GM21528 (cell line): ENCODE results near the gene PIAS4.
A peak's percentile ranks its signal among the peaks of the same experiment; 100 is the strongest.
"Not testable (repeated sequence)": the region's sequence is repeated elsewhere in the genome, so short reads cannot be mapped to it uniquely, and the experiment has no call there.

Source experiments
- ATAC-seq: cut with Tn5 transposase; IDR thresholded peaks from one replicate; pipeline ENCODE4 v1.9.1; 2021; ENCODE audit warnings: mild to moderate bottlenecking, moderate library complexity; ENCODE audit not compliant: unreplicated experiment, low FRiP score

The PIAS4 gene

DNA sequence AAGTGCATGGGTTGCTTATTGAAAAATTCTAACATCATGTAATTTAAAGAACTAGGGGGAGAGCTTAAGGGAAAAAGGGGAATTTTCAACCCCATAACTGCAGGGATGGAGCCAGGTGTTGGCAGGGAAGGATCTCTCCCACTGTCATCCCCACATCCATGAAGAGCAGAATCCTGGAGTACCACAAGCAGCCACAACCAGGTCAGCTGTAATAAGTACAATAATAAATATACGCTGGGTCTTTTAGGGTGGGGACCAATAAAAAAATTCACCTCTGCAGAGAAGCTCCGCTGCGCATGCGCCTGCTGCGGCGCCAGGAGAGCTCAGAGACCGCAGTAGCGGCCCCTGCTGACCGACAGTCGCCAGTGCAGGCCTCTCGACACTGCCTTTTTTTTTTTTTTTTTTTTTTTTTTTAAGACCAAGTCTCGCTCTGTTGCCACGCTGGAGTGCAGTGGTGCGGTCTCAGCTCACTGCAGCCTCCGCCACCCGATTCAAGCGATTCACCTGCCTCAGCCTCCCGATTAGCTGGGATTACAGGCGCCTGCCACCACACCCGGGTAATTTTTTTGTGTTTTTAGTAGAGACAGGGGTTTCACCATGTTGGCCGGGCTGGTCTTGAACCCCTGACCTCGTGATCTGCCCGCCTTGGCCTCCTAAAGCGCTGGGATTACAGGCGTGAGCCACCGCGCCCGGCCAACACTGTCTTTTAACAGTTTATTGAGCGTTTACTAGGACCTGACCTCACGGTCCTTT is 19.7 kb upstream of the PIAS4 start:
- peak; percentile 40 for ATAC-seq

DNA sequence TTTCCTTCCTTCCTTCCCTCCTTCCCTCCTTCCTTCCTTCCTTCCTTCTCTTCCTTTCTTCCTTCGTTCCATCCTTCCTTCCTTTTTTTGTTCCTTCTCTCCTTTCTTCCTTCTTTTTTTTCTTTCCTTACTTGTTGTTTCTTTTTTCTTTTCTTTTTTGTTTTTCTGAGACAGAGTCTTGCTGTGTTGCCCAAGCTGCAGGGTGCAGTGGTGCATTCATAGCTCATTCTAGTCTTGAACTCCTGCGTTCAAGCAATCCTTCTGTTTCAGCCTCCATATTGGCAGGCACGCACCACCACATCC is 16.8 kb upstream of the PIAS4 start:
- no peak for ATAC-seq

DNA sequence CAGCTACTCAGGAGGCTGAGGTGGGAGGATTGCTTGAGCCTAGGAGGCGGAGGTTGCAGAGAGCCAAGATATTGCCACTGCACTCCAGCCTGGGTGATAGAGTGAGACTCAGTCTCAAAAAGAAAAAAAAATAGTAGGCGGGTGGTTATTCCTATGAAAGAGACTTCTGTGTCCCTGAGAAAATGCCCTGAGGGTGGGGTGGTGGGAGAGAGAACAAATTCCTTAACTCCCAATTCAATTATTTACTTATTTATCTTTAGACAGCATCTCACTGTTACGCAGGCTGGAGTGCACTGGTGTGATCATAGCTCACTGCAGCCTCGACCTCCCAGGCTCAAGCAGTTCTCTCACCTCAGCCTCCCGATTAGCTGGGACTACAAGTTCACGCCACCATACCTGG is 11.9 kb upstream of the PIAS4 start:
- ATAC-seq: no peak

DNA sequence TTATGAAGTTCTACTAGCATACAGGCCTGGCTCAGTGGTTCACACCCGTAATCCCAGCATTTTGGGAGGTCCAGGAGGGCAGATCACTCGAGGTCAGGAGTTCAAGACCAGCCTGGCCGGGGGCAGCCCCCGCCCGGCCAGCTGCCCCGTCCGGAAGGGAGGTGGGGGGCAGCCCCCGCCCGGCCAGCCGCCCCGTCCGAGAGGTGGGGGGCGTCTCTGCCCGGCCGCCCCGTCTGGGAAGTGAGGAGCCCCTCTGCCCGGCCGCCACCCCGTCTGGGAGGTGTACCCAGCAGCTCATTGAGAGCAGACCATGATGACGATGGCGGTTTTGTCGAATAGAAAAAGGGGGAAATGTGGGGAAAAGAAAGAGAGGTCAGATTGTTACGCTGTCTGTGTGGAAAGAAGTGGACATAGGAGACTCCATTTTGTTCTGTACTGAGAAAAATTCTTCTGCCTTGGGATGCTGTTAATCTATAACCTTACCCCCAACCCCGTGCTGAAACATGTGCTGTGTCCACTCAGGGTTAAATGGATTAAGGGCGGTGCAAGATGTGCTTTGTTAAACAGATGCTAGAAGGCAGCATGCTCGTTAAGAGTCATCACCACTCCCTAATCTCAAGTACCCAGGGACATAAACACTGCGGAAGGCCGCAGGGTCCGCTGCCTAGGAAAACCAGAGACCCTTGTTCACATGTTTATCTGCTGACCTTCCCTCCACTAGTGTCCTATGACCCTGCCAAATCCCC is 8.7 kb upstream of the PIAS4 start:
- not testable (repeated sequence) for ATAC-seq

DNA sequence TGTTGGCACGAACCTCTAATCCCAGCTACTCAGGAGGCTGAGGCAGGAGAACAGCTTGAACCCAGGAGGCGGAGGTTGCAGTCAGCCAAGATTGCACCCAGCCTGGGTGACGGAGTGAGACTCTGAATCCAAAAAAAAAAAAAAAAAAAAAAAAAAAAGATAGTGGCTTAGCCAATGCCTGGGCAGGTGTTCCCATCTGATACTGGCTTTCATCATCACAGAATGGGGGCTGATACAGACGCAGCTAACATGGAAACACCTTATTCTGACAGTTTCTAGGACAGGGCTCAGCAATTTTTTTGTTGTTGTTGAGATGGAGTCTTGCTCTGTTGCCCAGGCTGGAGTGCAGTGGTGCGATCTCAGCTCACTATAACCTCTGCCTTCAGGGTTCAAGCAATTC is 6.7 kb upstream of the PIAS4 start:
- ATAC-seq: not testable (repeated sequence)

DNA sequence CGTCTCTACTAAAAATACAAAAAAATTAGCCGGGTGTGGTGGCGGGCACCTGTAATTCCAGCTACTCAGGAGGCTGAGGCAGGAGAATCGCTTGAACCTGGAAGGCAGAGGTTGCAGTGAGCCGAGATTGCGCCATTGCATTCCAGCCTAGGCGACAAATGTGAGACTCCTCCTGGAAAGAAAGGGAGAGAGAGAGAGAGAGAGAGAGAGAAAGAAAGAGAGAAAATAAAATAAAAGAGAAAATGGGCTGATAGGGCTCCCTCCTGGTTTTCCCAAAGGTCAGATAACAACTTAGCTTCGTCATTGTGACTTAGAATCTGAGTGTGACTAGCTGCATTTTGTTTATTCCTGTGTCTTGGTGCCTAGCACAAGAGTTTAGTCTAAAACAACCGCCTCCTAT is 2.1 kb upstream of the PIAS4 start:
- ATAC-seq: not testable (repeated sequence)

DNA sequence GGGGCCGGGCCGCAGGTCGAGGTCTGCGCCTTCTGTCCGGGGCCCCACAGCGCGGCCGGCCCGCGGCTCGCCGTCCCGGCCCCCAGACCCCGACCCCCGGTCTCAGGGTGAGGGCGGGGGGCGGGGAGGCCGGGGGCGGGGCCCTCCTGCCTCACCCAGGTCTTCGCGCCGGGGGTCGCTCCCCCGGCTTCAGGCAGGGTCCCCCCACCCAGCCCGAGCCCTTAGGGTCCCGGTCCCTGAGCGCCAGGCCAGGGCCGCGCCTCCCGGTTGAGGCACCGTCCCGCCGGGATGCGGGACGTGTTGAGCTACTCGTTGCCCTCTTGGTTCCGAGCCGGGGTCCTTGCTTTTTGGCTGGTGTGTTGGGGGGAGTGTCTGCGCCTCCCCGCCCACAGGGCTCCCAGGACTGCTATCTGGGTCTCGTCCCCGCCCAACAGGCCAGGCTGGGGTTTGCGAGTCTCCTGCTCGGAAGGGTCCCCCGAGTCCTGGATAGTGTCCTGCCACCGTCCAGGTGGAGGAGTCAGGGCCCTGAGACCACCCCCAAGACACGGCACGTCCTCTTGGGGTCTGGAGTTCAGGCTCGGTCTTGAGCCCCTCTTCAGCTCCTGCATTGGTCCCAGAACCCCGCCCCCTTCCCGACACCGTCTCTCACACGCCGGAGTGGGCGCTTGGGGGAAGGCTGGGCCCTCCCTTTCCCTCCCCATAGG is 452 bp downstream of the PIAS4 start:
- peak; percentile 8 for ATAC-seq

DNA sequence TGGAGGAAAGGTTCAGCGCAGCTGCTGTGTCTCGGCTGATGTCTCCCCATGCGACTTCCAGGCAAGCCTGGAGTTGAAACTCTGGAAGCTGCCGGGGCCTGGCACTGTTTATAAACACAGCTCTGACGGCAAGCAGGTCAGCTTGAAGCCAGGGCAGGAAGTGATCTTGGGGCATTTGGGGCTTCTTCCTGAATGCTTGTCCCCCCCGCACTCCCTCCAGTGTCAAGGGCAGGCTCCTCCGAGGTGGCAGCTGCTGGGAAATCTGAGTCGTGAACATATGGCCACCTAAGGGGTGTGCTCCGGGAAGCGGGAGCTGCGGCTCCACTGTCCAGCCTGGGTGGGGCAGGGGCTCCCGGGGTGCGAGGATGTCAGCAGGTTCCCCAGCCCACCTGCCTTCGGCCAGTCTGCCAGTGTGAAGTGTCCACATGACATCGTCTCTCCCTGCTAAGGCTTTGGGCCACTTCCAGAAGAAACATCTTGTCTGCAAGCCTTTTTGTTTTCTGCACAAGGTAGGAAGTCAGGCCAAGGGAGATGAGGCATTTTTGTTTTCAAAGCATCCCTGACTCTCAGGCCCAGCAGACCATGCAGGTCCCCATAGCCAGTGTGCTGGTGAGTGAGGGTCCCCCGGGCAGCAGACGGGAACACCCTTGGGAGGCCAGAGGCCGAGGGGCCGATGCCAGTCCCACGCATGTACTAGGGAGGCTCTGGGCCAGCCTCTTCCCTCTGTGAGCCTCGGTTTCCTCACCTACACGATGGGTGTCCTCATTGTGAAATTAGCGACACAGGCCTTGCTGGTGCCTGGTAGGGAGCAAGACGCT is 2.7 kb downstream of the PIAS4 start:
- ATAC-seq: no peak

DNA sequence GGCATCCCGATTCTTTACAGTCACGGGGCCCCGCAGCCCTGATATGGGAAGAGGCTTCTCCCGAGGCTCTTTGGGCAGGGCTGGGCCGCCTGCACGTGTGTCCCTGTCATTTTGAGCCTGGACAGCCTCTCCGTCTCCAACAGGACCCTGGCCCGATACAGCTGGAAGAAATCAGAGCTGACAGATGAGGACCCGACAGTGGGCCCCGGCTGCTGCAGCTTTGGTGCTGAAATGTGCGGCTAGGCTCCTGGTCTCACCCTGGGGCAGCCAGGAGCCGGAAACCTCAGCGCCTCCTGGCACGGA is 3.2 kb downstream of the PIAS4 start:
- ATAC-seq: no peak

DNA sequence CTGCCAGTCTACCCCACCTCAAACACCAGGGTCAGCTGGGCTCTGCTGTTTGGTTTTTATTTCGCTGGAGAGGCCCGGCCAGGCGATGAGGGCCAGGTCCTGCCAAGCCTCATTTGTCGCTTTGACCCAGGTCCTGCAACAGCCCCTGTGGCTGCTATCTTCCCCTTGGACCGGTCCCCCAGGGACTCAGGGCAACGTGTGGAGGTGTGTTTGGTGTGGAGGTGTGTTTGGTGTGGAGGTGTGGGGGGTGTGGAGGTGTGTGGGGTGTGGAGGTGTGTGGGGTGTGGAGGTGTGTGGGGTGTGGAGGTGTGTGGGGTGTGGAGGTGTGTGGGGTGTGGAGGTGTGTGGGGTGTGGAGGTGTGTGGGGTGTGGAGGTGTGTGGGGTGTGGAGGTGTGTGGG is 3.9 kb downstream of the PIAS4 start:
- ATAC-seq: not testable (repeated sequence)

DNA sequence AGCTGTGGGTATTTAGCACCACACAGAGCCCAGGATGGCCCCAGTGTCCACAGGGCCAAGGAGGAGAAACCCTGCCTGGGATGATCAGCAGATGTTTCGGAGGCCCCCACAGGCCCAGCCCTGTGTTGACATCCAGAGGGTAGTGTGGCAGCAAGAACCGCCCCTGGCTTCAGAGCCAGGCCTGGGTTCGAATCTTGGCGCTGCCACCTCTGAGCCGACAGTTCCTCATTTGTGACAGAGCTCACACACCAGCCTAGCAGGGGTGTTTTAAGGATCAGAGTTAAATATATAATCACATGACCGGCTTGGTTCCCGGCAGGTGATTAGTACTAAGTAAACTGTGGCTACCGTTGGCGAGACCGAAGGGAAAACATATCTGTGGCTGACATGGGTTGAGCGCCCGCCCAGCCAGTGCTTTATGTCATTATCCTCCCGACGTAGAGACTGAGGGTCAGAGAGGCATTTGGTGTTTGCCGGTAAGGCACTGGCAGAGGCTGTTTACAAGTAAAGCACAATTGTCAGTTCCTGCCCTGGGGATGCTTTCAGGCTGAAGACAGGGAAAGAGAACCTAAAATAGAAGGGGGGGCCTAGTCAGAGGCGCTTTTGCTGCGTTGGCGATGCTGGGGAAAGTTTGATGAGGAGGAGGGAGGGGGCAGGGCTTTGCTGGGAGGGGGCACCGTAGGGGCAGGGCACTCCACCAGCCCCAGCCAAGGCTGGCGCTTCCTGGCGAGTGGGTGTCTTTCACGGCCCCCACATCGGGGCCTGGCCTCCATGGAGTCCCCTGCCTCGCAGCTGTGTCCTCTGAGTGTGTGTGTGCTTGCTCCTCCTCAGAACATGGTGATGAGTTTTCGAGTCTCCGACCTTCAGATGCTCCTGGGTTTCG is 4.8 kb downstream of the PIAS4 start:
- no peak for ATAC-seq

DNA sequence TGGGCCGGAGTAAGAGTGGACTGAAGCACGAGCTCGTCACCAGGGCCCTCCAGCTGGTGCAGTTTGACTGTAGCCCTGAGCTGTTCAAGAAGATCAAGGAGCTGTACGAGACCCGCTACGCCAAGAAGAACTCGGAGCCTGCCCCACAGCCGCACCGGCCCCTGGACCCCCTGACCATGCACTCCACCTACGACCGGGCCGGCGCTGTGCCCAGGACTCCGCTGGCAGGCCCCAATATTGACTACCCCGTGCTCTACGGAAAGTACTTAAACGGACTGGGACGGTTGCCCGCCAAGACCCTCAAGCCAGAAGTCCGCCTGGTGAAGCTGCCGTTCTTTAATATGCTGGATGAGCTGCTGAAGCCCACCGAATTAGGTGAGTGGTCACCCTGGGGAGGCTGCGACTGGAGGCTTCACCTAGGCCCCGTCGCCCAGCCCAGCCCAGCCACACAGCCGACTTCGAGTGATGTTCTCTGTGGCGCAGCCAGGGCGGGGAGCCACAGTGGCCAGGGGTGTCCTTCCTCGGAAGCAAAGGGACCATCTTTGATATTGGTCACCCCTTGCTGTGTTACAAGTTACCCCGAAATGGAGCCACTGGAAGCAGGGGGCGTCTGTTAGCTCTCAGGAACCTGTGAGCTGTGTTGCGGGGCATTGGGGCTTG is 5.6 kb downstream of the PIAS4 start:
- no peak for ATAC-seq

DNA sequence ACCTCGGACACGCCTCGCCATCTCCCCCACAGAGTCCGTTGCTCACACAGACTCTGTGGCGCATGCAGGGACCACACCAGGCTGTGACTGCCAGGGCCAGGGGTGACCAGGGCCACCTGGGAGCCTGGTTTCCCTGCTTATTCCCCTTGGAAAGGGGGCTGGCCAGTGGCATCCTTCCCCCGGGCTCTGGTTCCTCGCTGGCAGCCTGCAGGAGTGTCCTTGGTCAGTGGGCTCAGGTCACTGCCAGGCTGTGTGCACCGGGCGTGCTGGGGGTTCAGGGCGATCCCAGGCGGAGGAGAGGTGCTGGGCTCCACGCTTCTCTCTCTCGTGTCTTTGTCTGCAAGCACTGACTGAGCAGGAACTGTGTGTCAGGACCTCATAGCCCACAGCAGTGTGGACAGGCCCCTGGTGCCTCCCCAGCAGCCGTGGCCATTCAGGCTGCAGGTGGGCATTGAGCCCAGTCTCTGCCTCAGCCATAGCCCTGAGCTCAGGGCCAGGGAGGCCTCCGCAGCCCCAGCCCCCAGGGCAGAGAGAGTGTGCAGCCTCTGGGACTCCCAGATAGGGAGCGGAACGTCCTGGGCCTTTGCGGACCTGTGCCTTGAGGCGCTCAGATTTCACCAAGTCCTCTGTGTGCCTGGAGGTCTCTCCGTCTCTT is 6.5 kb downstream of the PIAS4 start:
- ATAC-seq: no peak

DNA sequence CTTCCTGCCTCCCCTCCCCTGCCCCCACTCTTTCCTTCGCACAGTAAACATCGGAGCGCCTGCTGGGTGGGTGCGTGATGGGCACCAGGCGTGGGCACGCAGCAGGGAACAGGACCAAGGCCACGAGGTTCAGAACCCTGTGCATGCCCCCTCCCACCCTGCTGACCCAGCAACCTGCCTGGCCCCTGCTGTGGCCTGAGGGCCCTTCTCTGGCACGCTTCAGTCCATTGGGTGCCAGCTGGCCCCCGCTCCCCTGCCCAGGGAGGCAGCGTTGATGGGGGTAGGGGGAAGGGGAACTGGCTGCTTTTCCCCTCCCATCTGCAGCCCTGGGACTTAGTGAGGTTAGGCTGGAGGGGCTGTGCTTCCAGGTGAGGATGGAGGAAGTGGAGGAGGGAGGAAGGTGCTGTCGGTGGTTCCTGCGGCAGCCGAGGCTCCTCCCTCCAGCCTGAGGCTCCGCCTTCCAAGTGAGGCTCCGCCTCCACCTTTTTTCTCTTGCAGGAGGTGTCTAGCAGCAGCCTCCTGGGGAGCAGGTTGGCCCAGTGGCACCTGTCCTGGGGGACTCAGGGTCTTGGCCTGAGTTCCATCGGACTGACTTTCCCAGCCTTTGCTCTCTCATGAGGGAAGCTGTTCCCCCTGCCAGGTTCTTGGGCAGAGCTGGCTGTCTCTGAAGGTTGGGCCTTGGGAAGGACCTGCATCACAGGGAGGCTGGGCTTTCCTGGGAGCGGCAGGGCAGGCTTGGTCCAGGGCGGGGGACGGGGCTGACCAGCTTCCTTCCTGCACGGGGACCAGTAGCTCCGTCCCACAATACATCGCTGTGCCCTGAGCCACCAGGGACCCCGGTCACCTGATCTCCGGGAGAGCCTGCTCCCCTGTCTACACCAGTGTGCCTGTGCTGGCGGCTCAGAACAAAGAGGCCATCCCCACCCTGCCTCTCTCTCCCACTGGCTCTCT is 7.3 kb downstream of the PIAS4 start:
- no peak for ATAC-seq

DNA sequence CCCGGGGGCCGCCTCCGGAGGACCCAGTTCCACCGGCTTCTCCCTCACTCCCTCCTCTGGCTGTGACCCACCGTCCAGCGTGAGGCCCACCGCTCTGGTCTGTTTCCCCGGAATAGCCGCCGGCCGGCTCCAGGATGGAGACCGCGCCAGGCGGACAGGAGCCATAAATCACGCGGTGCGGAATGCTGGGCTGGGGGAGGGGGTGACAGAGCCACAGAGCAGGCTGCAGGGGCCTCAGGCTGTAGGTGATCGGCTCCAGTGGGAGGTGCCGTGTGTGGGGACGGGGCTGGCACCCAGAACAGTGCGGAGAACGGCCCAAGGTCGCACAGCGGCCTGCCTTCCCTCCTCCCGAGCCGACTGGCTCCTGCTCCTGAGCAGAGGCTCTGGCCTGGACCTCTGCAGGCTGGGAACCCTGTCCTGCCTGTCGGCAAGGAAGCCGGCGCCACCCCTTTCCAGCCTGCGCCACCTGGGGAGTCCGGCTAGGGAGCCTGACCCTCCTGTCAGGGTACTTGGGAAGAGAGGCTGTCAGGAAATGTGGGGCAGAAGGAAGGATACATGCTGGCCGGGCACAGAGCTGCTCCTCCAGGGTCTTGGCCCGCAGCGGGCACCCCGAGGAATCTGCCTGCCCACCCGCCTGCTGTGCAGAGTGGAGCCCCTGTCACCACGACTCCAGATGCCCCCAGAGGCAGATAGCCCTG is 8.3 kb downstream of the PIAS4 start:
- ATAC-seq: no peak

DNA sequence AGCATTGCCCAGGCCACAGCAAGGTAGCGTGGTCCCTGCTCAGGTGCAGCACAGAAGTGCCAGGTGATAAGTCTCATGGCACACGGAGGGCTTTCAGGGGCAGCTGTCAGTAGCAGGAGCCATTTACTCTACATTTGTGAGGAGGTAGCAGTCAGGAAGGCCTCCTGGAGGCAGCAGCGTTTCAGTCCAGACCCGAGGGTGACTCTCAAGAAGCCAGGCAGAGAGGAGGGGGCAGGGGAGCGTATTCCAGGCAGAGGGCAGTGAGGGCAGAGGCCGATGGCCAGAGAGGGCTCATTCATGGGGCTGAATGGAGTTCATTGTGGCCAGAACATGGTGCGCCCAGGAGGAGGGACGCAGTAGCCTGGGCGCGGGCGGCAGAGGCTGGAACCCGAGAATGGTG is 8.9 kb downstream of the PIAS4 start:
- no peak for ATAC-seq

DNA sequence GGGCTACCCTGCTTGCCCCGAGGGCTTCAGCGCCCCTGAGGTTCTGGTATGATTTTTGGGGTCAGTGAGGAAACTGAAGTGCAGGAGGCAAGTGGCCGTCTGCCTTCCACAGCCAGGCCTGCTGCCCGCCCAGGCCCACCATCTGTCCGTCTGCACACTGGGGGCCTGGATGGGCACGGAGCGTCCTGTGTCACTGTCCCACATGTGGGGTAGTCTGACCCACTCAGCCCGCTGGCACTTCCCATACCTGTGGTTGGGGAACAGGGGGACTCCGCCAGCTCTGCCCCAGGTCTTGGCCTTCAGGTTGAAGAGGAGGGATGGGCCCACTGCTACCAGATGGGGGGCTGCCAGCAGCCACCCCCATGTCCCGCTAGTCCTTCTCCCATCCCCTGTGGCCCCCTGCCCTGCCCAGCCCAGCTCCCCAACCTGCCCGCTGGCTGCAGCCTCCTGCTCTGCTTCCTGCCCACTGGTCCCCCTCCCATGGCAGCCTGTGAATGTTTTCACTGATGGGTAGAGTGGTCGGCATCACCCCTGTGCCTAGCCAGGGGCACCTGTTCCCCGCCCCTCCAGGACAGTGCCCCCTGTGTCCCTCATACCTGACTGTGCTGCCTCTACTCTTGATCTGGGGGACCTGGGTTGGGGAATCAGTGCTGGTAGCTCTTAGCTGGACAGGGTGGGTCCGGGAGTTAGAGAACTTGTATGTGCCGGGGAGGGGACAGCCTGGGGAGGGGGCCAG is 9.5 kb downstream of the PIAS4 start:
- no peak for ATAC-seq
